Fibroblast of lung (primary cell): Measurements from ENCODE around the gene LGALS8.

ENCODE experiments used
- CTCF ChIP-seq, 2 donors: IDR thresholded peaks in 1 of 2; conservative IDR thresholded peaks in 1 of 2; 1 replicate in 1 of 2; 2 replicates in 1 of 2; pipeline ENCODE4 v1.5.1; 2011 to 2012; ENCODE audit warnings: low read length in 2 of 2, control low read depth in 1 of 2, inconsistent platforms in 1 of 2, low read depth in 1 of 2, mild to moderate bottlenecking in 1 of 2
- EZH2 ChIP-seq: IDR thresholded peaks from 2 replicates; pipeline ENCODE4 v1.5.1; 2012; ENCODE audit warnings: low read length, control low read depth, mild to moderate bottlenecking; ENCODE audit errors: missing control alignments

- TF ChIP-seq CTCF (conservative IDR thresholded peaks at IDR 0.05 in 1 of 2, IDR thresholded peaks at IDR 0.05 in 1 of 2; ENCODE audit: low read depth in 1 of 2, low read length in 2 of 2): no peak
- TF ChIP-seq EZH2: no peak
Observed at GRCh38 chr1:236578661-236579060, 54.9 kb downstream of the LGALS8 start.
